ENCODE results near the gene APC. TPM values are rescaled to one million over a fixed set of nuclear protein-coding genes. Genes with fewer than 3 reads are reported as not detected.
A peak's percentile ranks its signal among the peaks of the same experiment; 100 is the strongest.

The APC gene
- total RNA-seq = 10 to 100 TPM; 18.7 to 19.0 TPM

DNA sequence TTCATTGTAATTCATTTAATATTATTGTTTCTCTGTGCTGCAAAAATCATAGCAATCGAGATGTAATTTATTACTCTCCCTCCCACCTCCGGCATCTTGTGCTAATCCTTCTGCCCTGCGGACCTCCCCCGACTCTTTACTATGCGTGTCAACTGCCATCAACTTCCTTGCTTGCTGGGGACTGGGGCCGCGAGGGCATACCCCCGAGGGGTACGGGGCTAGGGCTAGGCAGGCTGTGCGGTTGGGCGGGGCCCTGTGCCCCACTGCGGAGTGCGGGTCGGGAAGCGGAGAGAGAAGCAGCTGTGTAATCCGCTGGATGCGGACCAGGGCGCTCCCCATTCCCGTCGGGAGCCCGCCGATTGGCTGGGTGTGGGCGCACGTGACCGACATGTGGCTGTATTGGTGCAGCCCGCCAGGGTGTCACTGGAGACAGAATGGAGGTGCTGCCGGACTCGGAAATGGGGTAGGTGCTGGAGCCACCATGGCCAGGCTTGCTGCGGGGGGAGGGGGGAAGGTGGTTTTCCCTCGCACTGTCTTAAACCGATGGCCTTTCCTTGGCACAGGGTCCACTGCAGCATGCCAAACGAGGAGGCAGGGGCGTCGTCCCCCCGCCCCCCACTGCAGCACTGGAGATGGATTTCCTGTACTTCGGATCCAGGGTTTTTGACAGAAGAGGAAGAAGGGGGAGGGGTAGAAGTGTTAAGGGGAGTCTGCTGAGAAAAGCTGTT is at the start of gene APC:
Gene APC (plus strand): TSS at position 423 of the 728 bp plus-strand sequence. CDS start 17,006 bp downstream, outside the sequence.
- peak within 1 kb of the TSS; percentile 84 for H3K27ac Mint-ChIP-seq
- ChIA-PET POLR2A (interaction anchor here (1.0 to 2.9 kb wide), 3 partner anchors 9 to 29 kb away, joined by 3 to 17 read pairs (median 5); no protein-coding TSS in a partner anchor), CTCF (interaction anchor here (0.8 to 1.6 kb wide), 3 partner anchors 9 to 111 kb away, joined by 3 read pairs; no protein-coding TSS in a partner anchor)
- peak; percentile 14 for TF ChIP-seq CTCF (IDR thresholded peaks at IDR 0.05)
- no peaks in the 10 kb centered on the region for H3K9me3 Mint-ChIP-seq
- H3K4me3 Mint-ChIP-seq = peak within 1 kb of the TSS; percentile 97
- peak; percentile 92 for DNase-seq
- no peaks in the 10 kb centered on the region for H3K27me3 Mint-ChIP-seq
- H3K36me3 Mint-ChIP-seq (ENCODE audit: low read depth) = peaks cover 5% of the 10 kb centered on the region
- intact Hi-C loops (cut with micrococcal nuclease) = no loop called here
- ATAC-seq = peak; percentile 98
- peaks cover 18% of the 10 kb centered on the region for H3K4me1 Mint-ChIP-seq (ENCODE audit: low read depth)

- intact Hi-C loops (cut with micrococcal nuclease) = no loop called here
- ChIA-PET POLR2A (interaction anchor here (1.3 kb wide), 1 partner anchor 14 kb away, joined by 3 read pairs; no protein-coding TSS in a partner anchor), CTCF (interaction anchor here (1.0 to 4.9 kb wide), 3 partner anchors 10 to 138 kb away, joined by 4 to 59 read pairs (median 5); no protein-coding TSS in a partner anchor)
- peaks cover 36% of the 10 kb centered on the region for H3K27me3 Mint-ChIP-seq
- no peak overlapping the region for H3K27ac Mint-ChIP-seq
- no peaks in the 10 kb centered on the region for H3K4me1 Mint-ChIP-seq (ENCODE audit: low read depth)
- H3K9me3 Mint-ChIP-seq = no peaks in the 10 kb centered on the region
- no peak for TF ChIP-seq CTCF (IDR thresholded peaks at IDR 0.05)
- H3K4me3 Mint-ChIP-seq = no peak overlapping the region
- no peak for ATAC-seq
- H3K36me3 Mint-ChIP-seq (ENCODE audit: low read depth) = no peaks in the 10 kb centered on the region
- DNase-seq = no peak
These were observed 48.4 kb upstream of the APC start for GRCh38 chr5:112689155-112689909.

- Mint-ChIP-seq H3K27me3 (peaks cover 34% of the 10 kb centered on the region), H3K9me3 (no peaks in the 10 kb centered on the region), H3K4me1 (ENCODE audit: low read depth) (no peaks in the 10 kb centered on the region), H3K27ac (no peak overlapping the region), H3K4me3 (no peak overlapping the region), H3K36me3 (ENCODE audit: low read depth) (no peaks in the 10 kb centered on the region)
- ATAC-seq (no peak), DNase-seq (no peak)
- ChIA-PET CTCF (interaction anchor here (1.1 to 4.9 kb wide), 6 partner anchors 12 to 190 kb away, joined by 3 to 59 read pairs (median 6); no protein-coding TSS in a partner anchor), POLR2A (interaction anchor here (0.5 to 1.2 kb wide), 3 partner anchors 16 to 347 kb away, joined by 3 to 4 read pairs (median 3); no protein-coding TSS in a partner anchor)
- no peak for TF ChIP-seq CTCF (IDR thresholded peaks at IDR 0.05)
- intact Hi-C loops (cut with micrococcal nuclease) = no loop called here
These were observed 46.9 kb upstream of the APC start for GRCh38 chr5:112690605-112691338.

- peak; percentile 24 for ATAC-seq
- TF ChIP-seq CTCF (IDR thresholded peaks at IDR 0.05) = no peak
- peaks cover 34% of the 10 kb centered on the region for H3K27me3 Mint-ChIP-seq
- no peaks in the 10 kb centered on the region for H3K36me3 Mint-ChIP-seq (ENCODE audit: low read depth)
- DNase-seq = no peak
- H3K4me1 Mint-ChIP-seq (ENCODE audit: low read depth) = no peaks in the 10 kb centered on the region
- ChIA-PET CTCF (interaction anchor here (1.1 to 4.9 kb wide), 10 partner anchors 11 to 279 kb away, joined by 3 to 59 read pairs (median 4); no protein-coding TSS in a partner anchor), POLR2A (interaction anchor here (0.5 to 1.2 kb wide), 2 partner anchors 16 to 67 kb away, joined by 3 to 4 read pairs; no protein-coding TSS in a partner anchor)
- no peaks in the 10 kb centered on the region for H3K9me3 Mint-ChIP-seq
- no peak overlapping the region for H3K27ac Mint-ChIP-seq
- intact Hi-C loops (cut with micrococcal nuclease) = no loop called here
- H3K4me3 Mint-ChIP-seq = no peak overlapping the region
These were observed 46.4 kb upstream of the APC start for GRCh38 chr5:112691339-112691680.

All from activated CD8-positive, alpha-beta T cell treated with anti-CD3 and anti-CD28 coated beads for 36 hours (primary cell).